H9 (cell line): ENCODE data around the gene UNC13C. TPM values are rescaled to one million over a fixed set of nuclear protein-coding genes. Genes with fewer than 3 reads are reported as not detected.

Source experiments
- DNase-seq: peaks from one replicate; pipeline ENCODE4 v3.0.0-alpha.2; 2017
- H2AFZ ChIP-seq: one replicate; pipeline ENCODE4 v1.6.1; 2013; ENCODE audit warnings: mild to moderate bottlenecking, low read length, control low read depth, moderate library complexity
- H2AK5ac ChIP-seq: 2 replicates; pipeline ENCODE4 v1.6.1; 2013; ENCODE audit warnings: low read length, control low read depth, mixed read lengths; ENCODE audit not compliant: insufficient read length
- H2BK120ac ChIP-seq: one replicate; pipeline ENCODE4 v1.6.1; 2013; ENCODE audit warnings: low read depth, mild to moderate bottlenecking, low read length, control low read depth, inconsistent platforms; ENCODE audit not compliant: poor library complexity, severe bottlenecking
- H2BK12ac ChIP-seq: 2 replicates; pipeline ENCODE4 v1.6.1; 2013; ENCODE audit warnings: low read length, control low read depth, mixed read lengths, low read depth; ENCODE audit not compliant: insufficient read length
- H2BK15ac ChIP-seq: 2 replicates; pipeline ENCODE4 v1.6.1; 2013; ENCODE audit warnings: low read depth, low read length, control low read depth
- H2BK20ac ChIP-seq: one replicate; pipeline ENCODE4 v1.6.1; 2013; ENCODE audit warnings: low read depth, mild to moderate bottlenecking, low read length, control low read depth, inconsistent platforms; ENCODE audit not compliant: poor library complexity, severe bottlenecking
- H2BK5ac ChIP-seq: 2 replicates; pipeline ENCODE4 v1.6.1; 2013; ENCODE audit warnings: low read length, control low read depth, mixed read lengths; ENCODE audit not compliant: insufficient read length
- H3K14ac ChIP-seq: 2 replicates; pipeline ENCODE4 v1.6.1; 2013; ENCODE audit warnings: low read length, control low read depth; ENCODE audit not compliant: insufficient read depth
- H3K18ac ChIP-seq: 2 replicates; pipeline ENCODE4 v1.6.1; 2013; ENCODE audit warnings: low read depth, mild to moderate bottlenecking, mixed read lengths, low read length, control low read depth; ENCODE audit not compliant: insufficient read length
- H3K23ac ChIP-seq: 2 replicates; pipeline ENCODE4 v1.6.1; 2013; ENCODE audit warnings: low read length, control low read depth, mixed read lengths, low read depth; ENCODE audit not compliant: insufficient read length
- H3K23me2 ChIP-seq: 2 replicates; pipeline ENCODE4 v1.6.1; 2013; ENCODE audit warnings: low read depth, mild to moderate bottlenecking, mixed read lengths, low read length, control low read depth; ENCODE audit not compliant: insufficient read length, poor library complexity, severe bottlenecking
- H3K27ac ChIP-seq: 2 replicates; pipeline ENCODE4 v1.5.1; 2013; ENCODE audit warnings: low read length, control low read depth, mixed read lengths, low read depth; ENCODE audit not compliant: insufficient read length
- H3K27me3 ChIP-seq: 2 replicates; pipeline ENCODE4 v1.6.1; 2013; ENCODE audit warnings: low read length, control low read depth, inconsistent platforms; ENCODE audit not compliant: insufficient read depth
- H3K4ac ChIP-seq: 2 replicates; pipeline ENCODE4 v1.6.1; 2013; ENCODE audit warnings: low read depth, mild to moderate bottlenecking, control low read depth, inconsistent platforms, low read length, moderate library complexity
- H3K4me1 ChIP-seq: 2 replicates; pipeline ENCODE4 v1.6.1; 2013; ENCODE audit warnings: low read length, control low read depth, inconsistent platforms; ENCODE audit not compliant: insufficient read depth
- H3K4me2 ChIP-seq: 2 replicates; pipeline ENCODE4 v1.6.1; 2013; ENCODE audit warnings: low read length, control low read depth, mixed read lengths; ENCODE audit not compliant: insufficient read length, insufficient read depth
- H3K56ac ChIP-seq: 2 replicates; pipeline ENCODE4 v1.6.1; 2013; ENCODE audit warnings: low read depth, mild to moderate bottlenecking, mixed read lengths, low read length, control low read depth; ENCODE audit not compliant: insufficient read length
- H3K79me1 ChIP-seq: 2 replicates; pipeline ENCODE4 v1.6.1; 2013; ENCODE audit warnings: low read depth, mild to moderate bottlenecking, moderate library complexity, low read length, control low read depth, inconsistent platforms; ENCODE audit not compliant: insufficient read depth, poor library complexity, severe bottlenecking
- H3K79me2 ChIP-seq: 2 replicates; pipeline ENCODE4 v1.6.1; 2013; ENCODE audit warnings: low read length, control low read depth, inconsistent platforms; ENCODE audit not compliant: insufficient read depth
- H3K9ac ChIP-seq: 2 replicates; pipeline ENCODE4 v1.6.1; 2013; ENCODE audit warnings: low read length, control low read depth, mixed read lengths; ENCODE audit not compliant: insufficient read length; ENCODE audit errors: extremely low read depth
- H3K9me3 ChIP-seq: one replicate; pipeline ENCODE4 v1.6.1; 2013; ENCODE audit warnings: low read depth, low read length, inconsistent platforms; ENCODE audit not compliant: control insufficient read depth
- H3T11ph ChIP-seq: one replicate; pipeline ENCODE4 v1.6.1; 2013; ENCODE audit warnings: mild to moderate bottlenecking, low read length, control low read depth, inconsistent platforms
- H4K20me1 ChIP-seq: one replicate; pipeline ENCODE4 v1.6.1; 2013; ENCODE audit not compliant: control insufficient read depth, insufficient read length, insufficient read depth
- H4K5ac ChIP-seq: 2 replicates; pipeline ENCODE4 v1.6.1; 2013; ENCODE audit warnings: low read depth, mild to moderate bottlenecking, mixed read lengths, low read length, control low read depth; ENCODE audit not compliant: insufficient read length
- H4K8ac ChIP-seq: replicated peaks from 2 replicates; pipeline ENCODE4 v1.6.1; 2013; ENCODE audit warnings: low read length, control low read depth, mixed read lengths, low read depth; ENCODE audit not compliant: insufficient read length
- H4K91ac ChIP-seq: 2 replicates; pipeline ENCODE4 v1.6.1; 2013; ENCODE audit warnings: low read depth, mild to moderate bottlenecking, moderate library complexity, mixed read lengths, low read length, control low read depth; ENCODE audit not compliant: insufficient read length
- H3K27ac Mint-ChIP-seq, 3 experiments: 2 replicates in 2 of 3; 3 replicates in 1 of 3; pipeline ENCODE4 v1.8.0; 2020 to 2021; ENCODE audit warnings: mixed read lengths in 3 of 3, mild to moderate bottlenecking in 1 of 3, moderate library complexity in 1 of 3
- H3K27me3 Mint-ChIP-seq: 2 replicates; pipeline ENCODE4 v1.8.0; 2021; ENCODE audit warnings: low read depth, mild to moderate bottlenecking, moderate library complexity, mixed read lengths
- H3K36me3 Mint-ChIP-seq, 3 experiments: 2 replicates in 2 of 3; 3 replicates in 1 of 3; pipeline ENCODE4 v1.8.0; 2020 to 2021; ENCODE audit warnings: low read depth in 3 of 3, mixed read lengths in 3 of 3; ENCODE audit not compliant: insufficient read depth in 1 of 3
- H3K4me1 Mint-ChIP-seq, 2 experiments: 2 replicates each; pipeline ENCODE4 v1.8.0; 2020; ENCODE audit warnings: mixed read lengths in 2 of 2
- H3K4me3 Mint-ChIP-seq, 2 experiments: 2 replicates in 1 of 2; 3 replicates in 1 of 2; pipeline ENCODE4 v1.8.0; 2020 to 2021; ENCODE audit warnings: mild to moderate bottlenecking in 2 of 2, mixed read lengths in 2 of 2, moderate library complexity in 1 of 2
- H3K9me3 Mint-ChIP-seq, 2 experiments: 2 replicates in 1 of 2; 3 replicates in 1 of 2; pipeline ENCODE4 v1.8.0; 2020; ENCODE audit warnings: mild to moderate bottlenecking in 2 of 2, mixed read lengths in 2 of 2, moderate library complexity in 1 of 2
- CTCF ChIP-seq: fragments of 200-600 bp; sonication (generic); conservative IDR thresholded peaks from 3 replicates; pipeline ENCODE4 v1.8.0; 2021; ENCODE audit warnings: antibody characterized with exemption, mild to moderate bottlenecking
- WGBS: extraction: QIAGEN DNeasy Blood & Tissue Kit; methylation state at CpG from one replicate; pipeline ENCODE4 v1.1.7; 2013; ENCODE audit warnings: missing lambda C conversion rate, low lambda C conversion rate, mixed read lengths; ENCODE audit not compliant: insufficient read length; ENCODE audit errors: extremely low coverage; 5-methylcytosine and 5-hydroxymethylcytosine counted together
- total RNA-seq: library from RNA; stranded (reverse); gene quantifications from 2 replicates; pipeline ENCODE4 v1.2.1, GENCODE V29; 2021

Gene UNC13C
- total RNA-seq, 1 experiment from 2014 or later = 0.02 TPM

- no peak for DNase-seq
- Histone ChIP-seq H3K4ac (no peak overlapping the region), H2BK5ac (no peak overlapping the region), H4K5ac (no peak overlapping the region), H3K56ac (no peak overlapping the region), H3K27ac (no peak overlapping the region), H2BK12ac (no peak overlapping the region), H3K23ac (no peak overlapping the region), H2BK20ac (no peak overlapping the region), H3K9ac (no peak overlapping the region), H3T11ph (no peak overlapping the region), H3K4me2 (no peak overlapping the region), H4K20me1 (no peaks in the 10 kb centered on the region), H3K14ac (no peak overlapping the region), H2BK15ac (no peak overlapping the region), H3K9me3 (no peaks in the 10 kb centered on the region), H4K8ac (no peak overlapping the region), H3K79me2 (no peaks in the 10 kb centered on the region), H2BK120ac (no peak overlapping the region), H3K4me1 (no peaks in the 10 kb centered on the region), H3K79me1 (no peaks in the 10 kb centered on the region), H3K18ac (no peak overlapping the region), H2AK5ac (no peak overlapping the region), H3K23me2 (no peaks in the 10 kb centered on the region), H4K91ac (no peak overlapping the region), H2AFZ (no peak overlapping the region), H3K27me3 (no peaks in the 10 kb centered on the region)
- Mint-ChIP-seq H3K4me1 (peaks cover 7 to 9% of the 10 kb centered on the region in 2 experiments; a peak in 2 of 4 replicates), H3K9me3 (no peaks in the 10 kb centered on the region; a peak in 3 of 5 replicates), H3K27me3 (no peaks in the 10 kb centered on the region), H3K4me3 (no peak overlapping the region), H3K36me3 (no peaks in the 10 kb centered on the region; a peak in 1 of 7 replicates), H3K27ac (no peak overlapping the region)
- no CpG with 5 or more reads among the region's 9 CpGs for WGBS
- TF ChIP-seq CTCF = no peak
Measured at GRCh38 chr15:54515664-54516582, 537.7 kb downstream of the UNC13C start.
